Measurements from ENCODE around the gene GABBR2.

DNA sequence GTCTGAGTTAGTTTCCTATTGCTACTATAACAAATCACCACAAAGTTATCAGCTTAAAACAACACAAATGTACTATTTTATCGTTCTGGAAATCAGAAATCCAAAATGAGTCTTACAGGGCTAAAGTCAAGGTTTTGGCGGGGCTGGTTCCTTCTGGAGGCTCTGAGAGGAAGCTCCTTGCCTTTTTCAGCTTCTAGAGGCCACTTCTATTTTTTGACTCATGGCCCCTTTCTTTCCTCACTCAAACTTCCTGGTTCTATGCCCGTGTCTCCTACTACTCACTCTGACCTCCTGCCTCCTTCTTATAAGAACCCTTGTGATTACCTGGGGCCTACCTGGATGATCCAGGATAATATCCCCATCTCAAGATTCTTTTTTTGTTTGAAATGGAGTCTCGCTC is 48.2 kb downstream of the GABBR2 start:
- TF ChIP-seq, protein P1, sequence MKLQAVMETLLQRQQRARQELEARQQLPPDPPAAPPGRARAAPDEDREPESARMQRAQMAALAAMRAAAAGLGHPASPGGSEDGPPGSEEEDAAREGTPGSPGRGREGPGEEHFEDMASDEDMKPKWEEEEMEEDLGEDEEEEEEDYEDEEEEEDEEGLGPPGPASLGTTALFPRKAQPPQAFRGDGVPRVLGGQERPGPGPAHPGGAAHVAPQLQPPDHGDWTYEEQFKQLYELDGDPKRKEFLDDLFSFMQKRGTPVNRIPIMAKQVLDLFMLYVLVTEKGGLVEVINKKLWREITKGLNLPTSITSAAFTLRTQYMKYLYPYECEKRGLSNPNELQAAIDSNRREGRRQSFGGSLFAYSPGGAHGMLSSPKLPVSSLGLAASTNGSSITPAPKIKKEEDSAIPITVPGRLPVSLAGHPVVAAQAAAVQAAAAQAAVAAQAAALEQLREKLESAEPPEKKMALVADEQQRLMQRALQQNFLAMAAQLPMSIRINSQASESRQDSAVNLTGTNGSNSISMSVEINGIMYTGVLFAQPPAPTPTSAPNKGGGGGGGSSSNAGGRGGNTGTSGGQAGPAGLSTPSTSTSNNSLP (IDR thresholded peaks at IDR 0.05; ENCODE audit: borderline replicate concordance, low read depth, low read length): no peak
- TF ChIP-seq, protein P2, sequence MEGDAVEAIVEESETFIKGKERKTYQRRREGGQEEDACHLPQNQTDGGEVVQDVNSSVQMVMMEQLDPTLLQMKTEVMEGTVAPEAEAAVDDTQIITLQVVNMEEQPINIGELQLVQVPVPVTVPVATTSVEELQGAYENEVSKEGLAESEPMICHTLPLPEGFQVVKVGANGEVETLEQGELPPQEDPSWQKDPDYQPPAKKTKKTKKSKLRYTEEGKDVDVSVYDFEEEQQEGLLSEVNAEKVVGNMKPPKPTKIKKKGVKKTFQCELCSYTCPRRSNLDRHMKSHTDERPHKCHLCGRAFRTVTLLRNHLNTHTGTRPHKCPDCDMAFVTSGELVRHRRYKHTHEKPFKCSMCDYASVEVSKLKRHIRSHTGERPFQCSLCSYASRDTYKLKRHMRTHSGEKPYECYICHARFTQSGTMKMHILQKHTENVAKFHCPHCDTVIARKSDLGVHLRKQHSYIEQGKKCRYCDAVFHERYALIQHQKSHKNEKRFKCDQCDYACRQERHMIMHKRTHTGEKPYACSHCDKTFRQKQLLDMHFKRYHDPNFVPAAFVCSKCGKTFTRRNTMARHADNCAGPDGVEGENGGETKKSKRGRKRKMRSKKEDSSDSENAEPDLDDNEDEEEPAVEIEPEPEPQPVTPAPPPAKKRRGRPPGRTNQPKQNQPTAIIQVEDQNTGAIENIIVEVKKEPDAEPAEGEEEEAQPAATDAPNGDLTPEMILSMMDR (IDR thresholded peaks at IDR 0.05 in 2 of 3, conservative IDR thresholded peaks at IDR 0.05 in 1 of 3; ENCODE audit: insufficient read depth in 2 of 3, low read depth in 1 of 3, low read length in 3 of 3): no peak
- TF ChIP-seq ZNF121 (CRISPR knock-in tag; conservative IDR thresholded peaks at IDR 0.05): no peak
- TF ChIP-seq, protein P3, sequence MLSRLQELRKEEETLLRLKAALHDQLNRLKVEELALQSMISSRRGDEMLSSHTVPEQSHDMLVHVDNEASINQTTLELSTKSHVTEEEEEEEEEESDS (CRISPR knock-in tag; IDR thresholded peaks at IDR 0.05): no peak
- TF ChIP-seq YY1 (IDR thresholded peaks at IDR 0.05; ENCODE audit: borderline replicate concordance in 1 of 3, control insufficient read depth in 1 of 3, extremely low read depth in 1 of 3, insufficient read depth in 3 of 3, insufficient read length in 1 of 3, insufficient replicate concordance in 2 of 3, low read depth in 1 of 3, low read length in 2 of 3): no peak
- TF ChIP-seq TAF1 (IDR thresholded peaks at IDR 0.05; ENCODE audit: control insufficient read depth, extremely low read depth, insufficient read depth, low read length, severe bottlenecking): no peak
- no peak for TF ChIP-seq POLR2AphosphoS5 (IDR thresholded peaks at IDR 0.05; ENCODE audit: control insufficient read depth, insufficient read depth, low read depth, low read length)
- TF ChIP-seq, protein P4, sequence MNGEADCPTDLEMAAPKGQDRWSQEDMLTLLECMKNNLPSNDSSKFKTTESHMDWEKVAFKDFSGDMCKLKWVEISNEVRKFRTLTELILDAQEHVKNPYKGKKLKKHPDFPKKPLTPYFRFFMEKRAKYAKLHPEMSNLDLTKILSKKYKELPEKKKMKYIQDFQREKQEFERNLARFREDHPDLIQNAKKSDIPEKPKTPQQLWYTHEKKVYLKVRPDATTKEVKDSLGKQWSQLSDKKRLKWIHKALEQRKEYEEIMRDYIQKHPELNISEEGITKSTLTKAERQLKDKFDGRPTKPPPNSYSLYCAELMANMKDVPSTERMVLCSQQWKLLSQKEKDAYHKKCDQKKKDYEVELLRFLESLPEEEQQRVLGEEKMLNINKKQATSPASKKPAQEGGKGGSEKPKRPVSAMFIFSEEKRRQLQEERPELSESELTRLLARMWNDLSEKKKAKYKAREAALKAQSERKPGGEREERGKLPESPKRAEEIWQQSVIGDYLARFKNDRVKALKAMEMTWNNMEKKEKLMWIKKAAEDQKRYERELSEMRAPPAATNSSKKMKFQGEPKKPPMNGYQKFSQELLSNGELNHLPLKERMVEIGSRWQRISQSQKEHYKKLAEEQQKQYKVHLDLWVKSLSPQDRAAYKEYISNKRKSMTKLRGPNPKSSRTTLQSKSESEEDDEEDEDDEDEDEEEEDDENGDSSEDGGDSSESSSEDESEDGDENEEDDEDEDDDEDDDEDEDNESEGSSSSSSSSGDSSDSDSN (IDR thresholded peaks at IDR 0.05; ENCODE audit: borderline replicate concordance in 1 of 2, low read depth in 2 of 2, low read length in 2 of 2): no peak
- no peak for TF ChIP-seq GATA2 (CRISPR knock-in tag; IDR thresholded peaks at IDR 0.05)

Data from K562 (cell line).